Kidney capillary endothelial cell (primary cell): ENCODE measurements around the gene TLR10.
"Not testable (repeated sequence)": the region's sequence is repeated elsewhere in the genome, so short reads cannot be mapped to it uniquely, and the experiment has no call there.

Experiments used
- DNase-seq: peaks from one replicate; pipeline ENCODE4 v3.0.0-alpha.2; 2018; ENCODE audit warnings: low spot score

Gene TLR10

GRCh38 chr4:38782452-38783108, at the start of gene TLR10:
Gene TLR10, minus strand, starts transcription at chr4:38782990. Its CDS starts 7,400 bp downstream, at chr4:38775590.
- DNase-seq, result peak; percentile 48

GRCh38 chr4:38832206-38832605, 49.4 kb upstream of the TLR10 start:
- no peak for DNase-seq

GRCh38 chr4:38831653-38832052, 48.9 kb upstream of the TLR10 start:
- DNase-seq, result no peak

GRCh38 chr4:38829237-38829636, 46.4 kb upstream of the TLR10 start:
- no peak for DNase-seq

- DNase-seq, result no peak
Observed at GRCh38 chr4:38823766-38824165, 41.0 kb upstream of the TLR10 start.

GRCh38 chr4:38822748-38823303, 40.0 kb upstream of the TLR10 start:
- DNase-seq, result no peak

GRCh38 chr4:38821739-38822138, 38.9 kb upstream of the TLR10 start:
- no peak for DNase-seq

- no peak for DNase-seq
Observed at GRCh38 chr4:38820329-38821061, 37.7 kb upstream of the TLR10 start.

GRCh38 chr4:38819569-38819968, 36.8 kb upstream of the TLR10 start:
- DNase-seq, result no peak

- no peak for DNase-seq
Observed at GRCh38 chr4:38818441-38818976, 35.7 kb upstream of the TLR10 start.

- DNase-seq, result no peak
Observed at GRCh38 chr4:38815885-38816782, 33.3 kb upstream of the TLR10 start.

- DNase-seq, result no peak
Observed at GRCh38 chr4:38814386-38814785, 31.6 kb upstream of the TLR10 start.

GRCh38 chr4:38811297-38811696, 28.5 kb upstream of the TLR10 start:
- no peak for DNase-seq

GRCh38 chr4:38807462-38807861, 24.7 kb upstream of the TLR10 start:
- DNase-seq, result not testable (repeated sequence)

- not testable (repeated sequence) for DNase-seq
Observed at GRCh38 chr4:38806251-38806650, 23.5 kb upstream of the TLR10 start.

- DNase-seq, result no peak
Observed at GRCh38 chr4:38805530-38806145, 22.8 kb upstream of the TLR10 start.

GRCh38 chr4:38804654-38805295, 22.0 kb upstream of the TLR10 start, which contains the start of gene TLR1:
Gene TLR1, minus strand, starts transcription at chr4:38804791. Its CDS starts 5,960 bp downstream, at chr4:38798831.
- DNase-seq, result peak; percentile 46

- DNase-seq, result no peak
Observed at GRCh38 chr4:38803833-38804653, 21.3 kb upstream of the TLR10 start.

GRCh38 chr4:38802561-38803355, 20.0 kb upstream of the TLR10 start:
- DNase-seq, result no peak
